ENCODE results near the gene ST3GAL5. TPM values are rescaled to one million over a fixed set of nuclear protein-coding genes. Genes with fewer than 3 reads are reported as not detected.

The ST3GAL5 gene
- total RNA-seq, 1 donor from 2014 or later, result 12.9 TPM

DNA sequence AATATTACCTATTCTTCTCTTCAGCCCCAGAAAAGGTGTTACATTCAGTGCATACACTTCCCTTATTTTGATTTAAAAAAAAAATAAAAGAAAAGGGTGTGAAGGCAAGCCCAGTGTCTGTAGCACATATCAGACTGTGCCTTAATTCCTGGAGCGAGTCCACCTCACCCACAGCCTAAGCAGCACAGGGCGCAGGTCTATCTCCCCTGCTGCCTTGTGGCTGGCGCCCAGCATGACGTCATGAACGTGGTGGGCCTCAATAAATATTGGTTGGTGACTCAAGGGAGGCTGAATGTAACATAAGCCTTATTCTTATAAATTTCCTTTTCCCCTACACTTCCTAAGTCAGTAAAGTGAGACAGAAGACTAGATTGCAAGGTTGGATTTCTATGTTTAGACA, 26.4 kb downstream of the ST3GAL5 start:
- DNase-seq (ENCODE audit: extremely low spot score, unreplicated experiment), result no peak
- H3K9me3 Mint-ChIP-seq, result no peaks in the 10 kb centered on the region
- no peaks in the 10 kb centered on the region for H3K4me1 Mint-ChIP-seq (ENCODE audit: unreplicated experiment)
- TF ChIP-seq, protein P1, sequence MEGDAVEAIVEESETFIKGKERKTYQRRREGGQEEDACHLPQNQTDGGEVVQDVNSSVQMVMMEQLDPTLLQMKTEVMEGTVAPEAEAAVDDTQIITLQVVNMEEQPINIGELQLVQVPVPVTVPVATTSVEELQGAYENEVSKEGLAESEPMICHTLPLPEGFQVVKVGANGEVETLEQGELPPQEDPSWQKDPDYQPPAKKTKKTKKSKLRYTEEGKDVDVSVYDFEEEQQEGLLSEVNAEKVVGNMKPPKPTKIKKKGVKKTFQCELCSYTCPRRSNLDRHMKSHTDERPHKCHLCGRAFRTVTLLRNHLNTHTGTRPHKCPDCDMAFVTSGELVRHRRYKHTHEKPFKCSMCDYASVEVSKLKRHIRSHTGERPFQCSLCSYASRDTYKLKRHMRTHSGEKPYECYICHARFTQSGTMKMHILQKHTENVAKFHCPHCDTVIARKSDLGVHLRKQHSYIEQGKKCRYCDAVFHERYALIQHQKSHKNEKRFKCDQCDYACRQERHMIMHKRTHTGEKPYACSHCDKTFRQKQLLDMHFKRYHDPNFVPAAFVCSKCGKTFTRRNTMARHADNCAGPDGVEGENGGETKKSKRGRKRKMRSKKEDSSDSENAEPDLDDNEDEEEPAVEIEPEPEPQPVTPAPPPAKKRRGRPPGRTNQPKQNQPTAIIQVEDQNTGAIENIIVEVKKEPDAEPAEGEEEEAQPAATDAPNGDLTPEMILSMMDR (conservative IDR thresholded peaks at IDR 0.05), result no peak
- no peak overlapping the region for H3K27ac Mint-ChIP-seq
- H3K27me3 Mint-ChIP-seq, result no peaks in the 10 kb centered on the region
- peaks cover 4% of the 10 kb centered on the region for H3K36me3 Mint-ChIP-seq
- H3K4me3 Mint-ChIP-seq, result no peak overlapping the region

DNA sequence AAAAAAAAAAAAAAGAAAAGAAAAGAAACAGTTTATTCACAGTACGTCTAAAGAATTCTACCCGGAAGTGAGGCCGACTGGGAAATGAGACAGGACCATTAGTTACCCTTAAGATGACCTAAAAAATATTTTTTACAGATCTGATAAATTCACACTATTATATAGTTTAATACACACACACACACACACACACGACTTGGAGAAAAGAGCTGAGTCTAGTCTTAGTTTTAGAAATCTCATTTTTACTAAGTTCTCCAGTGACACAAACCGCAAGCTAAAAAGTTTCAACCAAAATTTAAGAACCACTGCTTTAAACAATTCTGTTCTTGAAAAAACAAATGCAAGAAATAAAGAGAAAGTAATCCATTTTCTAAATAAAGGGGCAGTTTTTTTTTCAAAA, 27.1 kb downstream of the ST3GAL5 start:
- Mint-ChIP-seq H3K36me3 (peaks cover 4% of the 10 kb centered on the region), H3K9me3 (no peaks in the 10 kb centered on the region), H3K27ac (no peak overlapping the region), H3K4me3 (no peak overlapping the region), H3K4me1 (ENCODE audit: unreplicated experiment) (no peaks in the 10 kb centered on the region), H3K27me3 (no peaks in the 10 kb centered on the region)
- TF ChIP-seq, protein P1 (conservative IDR thresholded peaks at IDR 0.05), result no peak
- DNase-seq (ENCODE audit: extremely low spot score, unreplicated experiment), result no peak

- DNase-seq (ENCODE audit: extremely low spot score, unreplicated experiment), result no peak
- Mint-ChIP-seq H3K27ac (no peak overlapping the region), H3K4me3 (no peak overlapping the region)
These were observed 27.6 kb downstream of the ST3GAL5 start for GRCh38 chr2:85861180-85861579.

GRCh38 chr2:85858841-85859240, 29.9 kb downstream of the ST3GAL5 start:
- Mint-ChIP-seq H3K36me3 (peaks cover 12% of the 10 kb centered on the region), H3K27me3 (no peaks in the 10 kb centered on the region), H3K9me3 (no peaks in the 10 kb centered on the region), H3K4me1 (ENCODE audit: unreplicated experiment) (peaks cover under 1% of the 10 kb centered on the region), H3K4me3 (no peak overlapping the region), H3K27ac (no peak overlapping the region)
- no peak for DNase-seq (ENCODE audit: extremely low spot score, unreplicated experiment)
- TF ChIP-seq, protein P1 (conservative IDR thresholded peaks at IDR 0.05), result no peak

More at GRCh38 chr2:85861180-85861579, 27.6 kb downstream of the ST3GAL5 start:
- no peaks in the 10 kb centered on the region for H3K9me3 Mint-ChIP-seq
- H3K4me1 Mint-ChIP-seq (ENCODE audit: unreplicated experiment), result no peaks in the 10 kb centered on the region
- H3K27me3 Mint-ChIP-seq, result no peaks in the 10 kb centered on the region
- peaks cover 5% of the 10 kb centered on the region for H3K36me3 Mint-ChIP-seq
- TF ChIP-seq, protein P1 (conservative IDR thresholded peaks at IDR 0.05), result no peak

DNA sequence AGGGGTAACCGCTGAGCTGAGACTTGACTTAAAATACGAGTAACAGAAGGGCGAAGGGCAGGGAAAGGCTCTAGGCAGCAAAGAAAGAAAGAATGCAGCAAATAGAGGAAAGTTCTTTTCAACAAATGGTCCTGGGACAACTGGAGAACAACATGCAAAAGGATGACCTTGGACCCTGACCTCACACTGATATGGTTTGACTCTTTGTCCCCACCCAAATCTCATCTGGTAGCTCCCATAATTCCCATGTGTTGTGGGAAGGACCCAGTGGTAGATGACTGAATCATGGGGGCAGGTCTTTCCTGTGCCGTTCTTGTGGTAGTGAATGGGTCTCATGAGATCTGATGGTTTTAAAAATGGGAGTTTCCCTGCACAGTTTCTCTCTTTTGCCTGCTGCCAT, 33.9 kb downstream of the ST3GAL5 start:
- Mint-ChIP-seq H3K27ac (no peak overlapping the region), H3K27me3 (no peaks in the 10 kb centered on the region), H3K9me3 (no peaks in the 10 kb centered on the region), H3K4me3 (no peak overlapping the region), H3K4me1 (ENCODE audit: unreplicated experiment) (peaks cover 10% of the 10 kb centered on the region), H3K36me3 (peaks cover 20% of the 10 kb centered on the region)
- no peak for DNase-seq (ENCODE audit: extremely low spot score, unreplicated experiment)
- TF ChIP-seq, protein P1 (conservative IDR thresholded peaks at IDR 0.05), result no peak

DNA sequence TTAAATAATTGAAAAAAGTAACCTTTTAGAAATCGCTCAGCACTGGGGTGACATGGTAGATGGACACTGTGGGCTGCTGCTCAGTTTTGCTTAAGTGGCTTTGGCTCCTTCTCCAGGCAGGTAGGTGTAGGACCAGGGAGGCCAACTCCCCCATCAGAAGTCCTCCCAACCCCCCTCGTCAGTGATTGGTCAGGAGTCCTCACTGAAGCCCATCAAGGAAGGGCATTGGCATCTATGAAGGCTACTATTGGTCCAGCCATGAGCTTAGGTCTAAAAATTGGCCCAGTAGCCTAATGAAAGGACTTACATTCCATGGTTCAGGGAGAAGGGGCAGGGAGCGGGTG, 34.7 kb downstream of the ST3GAL5 start:
- TF ChIP-seq, protein P1 (conservative IDR thresholded peaks at IDR 0.05), result no peak
- H3K27ac Mint-ChIP-seq, result no peak overlapping the region
- H3K4me3 Mint-ChIP-seq, result no peak overlapping the region
- H3K4me1 Mint-ChIP-seq (ENCODE audit: unreplicated experiment), result peaks cover 10% of the 10 kb centered on the region
- no peak for DNase-seq (ENCODE audit: extremely low spot score, unreplicated experiment)
- H3K27me3 Mint-ChIP-seq, result no peaks in the 10 kb centered on the region
- no peaks in the 10 kb centered on the region for H3K9me3 Mint-ChIP-seq
- peaks cover 19% of the 10 kb centered on the region for H3K36me3 Mint-ChIP-seq

Data from type B pancreatic cell (in vitro differentiated cells).